GM12872 (cell line): ENCODE measurements around the gene COX4I1.

Experiments used
- CTCF ChIP-seq: IDR thresholded peaks from 3 replicates; pipeline ENCODE4 v1.5.1; 2011; ENCODE audit warnings: low read depth, mild to moderate bottlenecking, low read length, moderate library complexity; ENCODE audit not compliant: insufficient read depth

The COX4I1 gene

DNA sequence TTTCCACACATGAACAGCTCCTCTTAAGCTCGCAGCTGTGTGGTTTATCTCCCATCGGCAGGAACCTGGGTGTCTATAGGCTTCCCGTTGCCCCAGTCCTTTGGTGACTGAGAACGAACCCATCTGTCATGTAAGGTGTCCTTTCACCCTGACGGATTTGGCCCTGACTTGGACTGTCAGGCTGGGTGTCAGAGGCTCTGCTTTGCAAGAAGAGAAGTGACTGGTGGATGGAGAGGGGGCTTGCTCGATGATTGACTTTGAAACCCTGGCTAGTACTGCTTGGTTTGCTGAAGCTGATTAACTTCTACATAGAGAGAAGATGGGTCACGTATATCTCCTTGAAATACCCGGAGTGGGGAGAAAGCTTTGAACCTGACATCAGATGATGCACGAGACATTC lies 42.9 kb downstream of the COX4I1 start:
- no peak for TF ChIP-seq CTCF

DNA sequence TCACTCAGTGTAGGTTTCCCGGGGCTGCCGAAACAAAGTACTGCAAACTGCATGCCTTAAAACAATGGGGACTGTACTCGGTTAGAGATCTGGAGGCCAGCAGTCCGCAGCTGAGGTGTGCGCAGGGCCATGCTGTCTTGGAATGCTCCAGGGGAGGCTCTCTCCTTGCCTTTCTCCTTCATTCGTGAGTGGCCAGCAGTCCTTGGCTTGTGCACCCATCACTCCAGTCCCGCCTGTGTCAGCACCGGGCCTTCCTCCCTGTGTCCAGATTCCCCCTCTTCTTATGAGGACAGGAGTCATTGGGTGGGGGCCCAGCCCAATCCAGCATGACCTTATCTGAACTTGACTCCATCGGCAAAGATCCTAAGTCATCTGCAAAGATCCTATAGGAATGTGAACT lies 43.4 kb downstream of the COX4I1 start:
- no peak for TF ChIP-seq CTCF

DNA sequence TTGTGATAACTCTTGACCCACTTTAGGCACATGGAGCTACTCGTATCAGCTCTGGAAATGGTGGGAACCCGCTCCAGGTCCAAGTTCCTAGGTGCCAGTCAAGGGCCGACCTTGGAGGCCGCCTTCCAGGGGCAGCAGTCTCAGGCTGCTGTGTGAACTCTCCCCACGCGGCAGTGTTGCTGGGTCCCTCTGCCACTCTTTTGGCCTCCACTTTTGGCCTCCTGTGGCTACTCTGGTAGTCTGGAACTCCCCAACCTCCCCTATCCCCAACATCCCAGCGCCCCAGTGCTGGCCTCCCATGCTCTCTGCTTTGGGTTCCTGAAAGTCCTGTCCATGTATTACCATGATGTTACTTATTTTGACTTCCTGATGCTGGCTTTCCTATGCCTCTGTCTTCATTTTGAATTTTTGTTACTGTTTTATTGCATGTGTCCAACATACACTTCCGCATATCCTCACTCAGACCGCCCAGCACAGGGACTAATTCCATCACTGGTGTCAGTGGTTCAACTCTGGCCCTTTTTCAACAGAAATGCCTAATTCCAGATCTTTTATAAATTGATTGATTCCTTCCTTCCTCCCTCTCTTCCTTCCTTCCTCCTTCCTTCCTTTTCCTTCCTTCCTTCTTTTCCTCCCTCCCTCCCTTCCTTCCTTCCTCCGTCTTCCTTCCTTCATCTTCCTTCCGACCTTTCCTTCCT lies 44.1 kb downstream of the COX4I1 start:
- TF ChIP-seq CTCF: no peak

DNA sequence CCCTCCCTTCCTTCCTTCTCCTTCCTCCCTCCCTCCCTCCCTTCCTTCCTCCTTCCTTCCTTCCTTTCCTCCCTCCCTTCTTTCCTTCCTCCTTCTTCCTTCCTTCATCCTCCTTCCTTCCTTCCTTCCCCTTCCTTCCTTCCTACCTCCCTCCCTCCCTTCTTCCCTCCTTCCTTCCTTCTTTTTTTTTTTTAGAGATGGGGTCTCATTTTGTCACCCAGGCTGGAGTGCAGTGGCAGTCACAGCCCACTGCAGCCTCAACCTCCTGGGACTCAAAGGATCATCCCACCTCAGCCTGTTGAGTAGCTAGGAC lies 44.6 kb downstream of the COX4I1 start:
- no peak for TF ChIP-seq CTCF

GRCh38 chr16:85844786-85845185 lies 45.3 kb downstream of the COX4I1 start:
- TF ChIP-seq CTCF: no peak

GRCh38 chr16:85845266-85845665 lies 45.8 kb downstream of the COX4I1 start:
- TF ChIP-seq CTCF: no peak

DNA sequence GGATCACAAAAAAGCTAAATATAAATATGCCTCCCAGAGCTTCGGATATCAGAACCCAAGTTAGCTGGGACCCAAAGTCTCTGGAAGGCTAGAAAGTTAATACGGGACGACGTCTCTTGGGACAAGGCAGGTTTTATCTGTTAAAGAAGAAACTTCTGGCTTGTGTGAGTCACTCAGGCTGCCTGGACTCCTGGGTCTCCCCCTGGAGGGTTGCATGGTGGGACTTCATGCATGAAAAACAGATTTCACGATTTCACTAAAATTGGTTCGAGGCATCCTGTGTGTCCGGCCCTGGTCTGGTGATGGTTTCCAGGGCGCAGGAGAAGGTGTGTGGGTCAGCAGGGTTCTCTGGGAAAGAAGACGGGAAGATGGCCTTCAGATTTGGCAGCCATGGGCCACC lies 47.0 kb downstream of the COX4I1 start:
- TF ChIP-seq CTCF: no peak
